Measurements from ENCODE around the gene ALKBH3.

- TF ChIP-seq CTCF (IDR thresholded peaks at IDR 0.05 in 2 of 3, conservative IDR thresholded peaks at IDR 0.05 in 1 of 3; ENCODE audit: control insufficient read depth in 2 of 3, extremely low read depth in 1 of 3, insufficient read depth in 1 of 3, low read depth in 3 of 3, low read length in 3 of 3) (no peak), MTA3 (IDR thresholded peaks at IDR 0.05; ENCODE audit: borderline replicate concordance, low read length) (no peak), KDM1A (IDR thresholded peaks at IDR 0.05; ENCODE audit: borderline replicate concordance) (no peak), NRF1 (conservative IDR thresholded peaks at IDR 0.05; ENCODE audit: low read depth, low read length) (no peak), CHD4 (IDR thresholded peaks at IDR 0.05) (no peak), SP1 (IDR thresholded peaks at IDR 0.05; ENCODE audit: low read depth, low read length) (no peak), REST (IDR thresholded peaks at IDR 0.05; ENCODE audit: low read depth, low read length) (no peak), NR2C2 (IDR thresholded peaks at IDR 0.05; ENCODE audit: borderline replicate concordance, control insufficient read depth, insufficient read length, low read depth) (no peak), MYC (IDR thresholded peaks at IDR 0.05; ENCODE audit: insufficient read depth, insufficient read length, insufficient replicate concordance, low read length, severe bottlenecking) (no peak), RAD21 (IDR thresholded peaks at IDR 0.05; ENCODE audit: insufficient read depth, low read depth, low read length) (no peak), BMI1 (IDR thresholded peaks at IDR 0.05; ENCODE audit: borderline replicate concordance) (no peak)
These were observed 41.1 kb downstream of the ALKBH3 start for GRCh38 chr11:43921561-43922294.

Data from GM12878 (cell line).